Esophagus muscularis mucosa (tissue), 4 donors: Measurements from ENCODE around the gene PIMREG. TPM values are rescaled to one million over a fixed set of nuclear protein-coding genes. Genes with fewer than 3 reads are reported as not detected.

Experiments used
- DNase-seq: peaks from one replicate; pipeline ENCODE4 v3.0.0-alpha.2; 2017; ENCODE audit errors: extremely low spot score
- H3K27ac ChIP-seq, 4 donors: fragments of 200-600 bp; sonication (generic); replicated peaks in 1 of 4; 1 replicate in 3 of 4; 2 replicates in 1 of 4; pipeline ENCODE4 v1.5.1; 2016 to 2019; ENCODE audit warnings: mild to moderate bottlenecking in 1 of 4
- H3K27me3 ChIP-seq, 4 donors: fragments of 200-600 bp; sonication (generic); one replicate each; pipeline versions ENCODE4 v1.5.1 to v1.6.0; 2016 to 2019
- H3K36me3 ChIP-seq, 4 donors: fragments of 200-600 bp; sonication (generic); one replicate each; pipeline ENCODE4 v1.5.1; 2016 to 2019
- H3K4me1 ChIP-seq, 4 donors: fragments of 200-600 bp; sonication (generic); one replicate each; pipeline ENCODE4 v1.5.1; 2016 to 2019
- H3K4me3 ChIP-seq, 4 donors: fragments of 200-600 bp; sonication (generic); 1 replicate in 2 of 4; 2 replicates in 2 of 4; pipeline ENCODE4 v1.5.1; 2016 to 2019; ENCODE audit warnings: mild to moderate bottlenecking in 4 of 4, moderate library complexity in 1 of 4
- H3K9me3 ChIP-seq, 4 donors: fragments of 200-600 bp; sonication (generic); 1 replicate in 3 of 4; 2 replicates in 1 of 4; pipeline ENCODE4 v1.5.1; 2016 to 2019
- CTCF ChIP-seq, 3 experiments: fragments of 200-600 bp in 2 of 3; fragments of 450-650 bp in 1 of 3; sonication (generic) in 2 of 3; IDR thresholded peaks; one replicate each; pipeline ENCODE4 v1.5.1; 2017 to 2019; ENCODE audit warnings: antibody characterized with exemption in 3 of 3, mild to moderate bottlenecking in 2 of 3, moderate library complexity in 1 of 3
- EP300 ChIP-seq: sonication (generic); formaldehyde crosslinking; IDR thresholded peaks from one replicate; pipeline ENCODE4 v1.6.1; 2017; ENCODE audit warnings: antibody characterized with exemption
- POLR2A ChIP-seq: fragments of 450-650 bp; IDR thresholded peaks from one replicate; pipeline ENCODE4 v1.6.1; 2017; ENCODE audit warnings: antibody characterized with exemption, moderate library complexity, mild to moderate bottlenecking, low read depth
- POLR2AphosphoS5 ChIP-seq, 2 donors: sonication (generic); formaldehyde crosslinking; IDR thresholded peaks; one replicate each; pipeline ENCODE4 v1.6.1; 2017; ENCODE audit warnings: antibody characterized with exemption in 2 of 2
- WGBS: methylation state at CpG from one replicate; pipeline ENCODE4 v1.1.5; 2018; 5-methylcytosine and 5-hydroxymethylcytosine counted together
- intact Hi-C: fragments of 100-400 bp; cut with DNase I; formaldehyde crosslinking; loops from one replicate; pipeline ENCODE4 v1.15.1; 2023
- total RNA-seq, 4 donors: library from RNA; depleted of rRNA; stranded (reverse); fragments of >200 nt; gene quantifications; one replicate each; pipeline versions ENCODE4 v1.1.0 to v1.2.1, GENCODE V29; 2016

The PIMREG gene
- total RNA-seq, 4 donors from 2014 or later = 0.80 TPM; not detected in 3

- DNase-seq = no peak
- peaks cover 0 to 65% (median 0%) of the 10 kb centered on the region in 4 donors for H3K27me3 ChIP-seq
- WGBS = 57% methylated on average over 13 of the region's 13 CpGs
- peaks cover 0 to 5% (median 0%) of the 10 kb centered on the region in 4 donors for H3K4me1 ChIP-seq
- H3K36me3 ChIP-seq = no peaks in the 10 kb centered on the region
- intact Hi-C loops = loop anchor here (1.0 kb wide), 1 partner anchor 835 kb away; no protein-coding TSS in a partner anchor
- H3K27ac ChIP-seq = no peak overlapping the region
- H3K9me3 ChIP-seq = no peaks in the 10 kb centered on the region
- no peak overlapping the region for H3K4me3 ChIP-seq
- no peak for TF ChIP-seq EP300
- TF ChIP-seq POLR2AphosphoS5 (IDR thresholded peaks at IDR 0.05) = no peak
- TF ChIP-seq POLR2A = no peak
- no peak for TF ChIP-seq CTCF (IDR thresholded peaks at IDR 0.05)
Measured at GRCh38 chr17:6422654-6423241, 21.5 kb upstream of the PIMREG start.

- WGBS = 65% methylated on average over 6 of the region's 14 CpGs
- no peak overlapping the region for H3K4me3 ChIP-seq
- TF ChIP-seq EP300 (no peak), POLR2A (no peak), CTCF (IDR thresholded peaks at IDR 0.05) (no peak), POLR2AphosphoS5 (IDR thresholded peaks at IDR 0.05) (no peak)
- H3K4me1 ChIP-seq = peaks cover 0 to 5% (median 0%) of the 10 kb centered on the region in 4 donors
- intact Hi-C loops = no loop called here
- no peaks in the 10 kb centered on the region for H3K36me3 ChIP-seq
- H3K27ac ChIP-seq = no peak overlapping the region
- no peak for DNase-seq
- peaks cover 0 to 58% (median 0%) of the 10 kb centered on the region in 4 donors for H3K27me3 ChIP-seq
- H3K9me3 ChIP-seq = no peaks in the 10 kb centered on the region
Measured at GRCh38 chr17:6423931-6424330, 20.3 kb upstream of the PIMREG start.

- TF ChIP-seq EP300 = no peak
- TF ChIP-seq POLR2AphosphoS5 (IDR thresholded peaks at IDR 0.05) = no peak
- DNase-seq = no peak
- intact Hi-C loops = no loop called here
Measured at GRCh38 chr17:6425407-6425806, 18.8 kb upstream of the PIMREG start.

GRCh38 chr17:6426356-6427101 lies 17.7 kb upstream of the PIMREG start:
- 90% methylated on average over 19 of the region's 25 CpGs for WGBS
- no peak overlapping the region for H3K27ac ChIP-seq
- no peaks in the 10 kb centered on the region for H3K36me3 ChIP-seq
- H3K9me3 ChIP-seq = peaks cover 0 to 6% (median 0%) of the 10 kb centered on the region in 4 donors
- TF ChIP-seq EP300 (no peak), POLR2A (no peak), CTCF (IDR thresholded peaks at IDR 0.05) (no peak), POLR2AphosphoS5 (IDR thresholded peaks at IDR 0.05) (no peak)
- DNase-seq = no peak
- peaks cover 0 to 5% (median 0%) of the 10 kb centered on the region in 4 donors for H3K4me1 ChIP-seq
- peaks cover 0 to 43% (median 0%) of the 10 kb centered on the region in 4 donors for H3K27me3 ChIP-seq
- H3K4me3 ChIP-seq = no peak overlapping the region
- intact Hi-C loops = no loop called here

More at GRCh38 chr17:6425407-6425806, 18.8 kb upstream of the PIMREG start:
- peaks cover 0 to 5% (median 0%) of the 10 kb centered on the region in 4 donors for H3K4me1 ChIP-seq
- 89% methylated on average over 14 of the region's 18 CpGs for WGBS
- H3K4me3 ChIP-seq = no peak overlapping the region
- peaks cover 0 to 52% (median 0%) of the 10 kb centered on the region in 4 donors for H3K27me3 ChIP-seq
- no peaks in the 10 kb centered on the region for H3K9me3 ChIP-seq
- no peak overlapping the region for H3K27ac ChIP-seq
- H3K36me3 ChIP-seq = no peaks in the 10 kb centered on the region

GRCh38 chr17:6427279-6427781 lies 16.9 kb upstream of the PIMREG start:
- no peak for DNase-seq
- WGBS = 77% methylated on average over 7 of the region's 7 CpGs
- TF ChIP-seq CTCF (IDR thresholded peaks at IDR 0.05) (no peak), EP300 (no peak)
- no peaks in the 10 kb centered on the region for H3K36me3 ChIP-seq
- H3K27me3 ChIP-seq = peaks cover 0 to 37% (median 0%) of the 10 kb centered on the region in 4 donors
- H3K4me3 ChIP-seq = no peak overlapping the region
- intact Hi-C loops = no loop called here
- no peak overlapping the region for H3K27ac ChIP-seq
- H3K4me1 ChIP-seq = no peaks in the 10 kb centered on the region
- peaks cover 0 to 6% (median 0%) of the 10 kb centered on the region in 4 donors for H3K9me3 ChIP-seq
